Ectodermal cell (in vitro differentiated cells): ENCODE measurements around the gene ENOX1.

Experiments
- H3K27ac ChIP-seq: 2 replicates; pipeline ENCODE4 v1.7.0; 2013; ENCODE audit warnings: mild to moderate bottlenecking, low read depth, low read length; ENCODE audit not compliant: insufficient read depth, poor library complexity, severe bottlenecking
- H3K27me3 ChIP-seq: 2 replicates; pipeline ENCODE4 v1.7.0; 2013; ENCODE audit warnings: mild to moderate bottlenecking, low read length; ENCODE audit not compliant: insufficient read depth, control insufficient read depth, poor library complexity, severe bottlenecking
- H3K36me3 ChIP-seq: one replicate; pipeline ENCODE4 v1.7.0; 2013; ENCODE audit warnings: low read length; ENCODE audit not compliant: control insufficient read depth, insufficient read depth
- H3K4me1 ChIP-seq: one replicate; pipeline ENCODE4 v1.7.0; 2013; ENCODE audit warnings: low read length; ENCODE audit not compliant: control insufficient read depth, insufficient read depth
- H3K4me3 ChIP-seq: 2 replicates; pipeline ENCODE4 v1.7.0; 2013; ENCODE audit warnings: low read depth, low read length, control low read depth; ENCODE audit not compliant: insufficient read depth
- H3K9me3 ChIP-seq: 2 replicates; pipeline ENCODE4 v1.7.0; 2013; ENCODE audit warnings: mild to moderate bottlenecking, low read length, moderate library complexity; ENCODE audit not compliant: control insufficient read depth
- WGBS, 2 experiments: methylation state at CpG; one replicate each; pipeline ENCODE4 v1.1.7; 2013; ENCODE audit warnings: missing lambda C conversion rate in 2 of 2; 5-methylcytosine and 5-hydroxymethylcytosine counted together

ENOX1 gene

GRCh38 chr13:43196086-43196621 is 590.6 kb downstream of the ENOX1 start:
- no peaks in the 10 kb centered on the region for H3K36me3 ChIP-seq
- no peak overlapping the region for H3K27ac ChIP-seq
- H3K4me3 ChIP-seq, result no peak overlapping the region
- no peaks in the 10 kb centered on the region for H3K9me3 ChIP-seq
- 92 to 96% methylated on average over 4 of the region's 4 CpGs for WGBS, 2 experiments
- H3K4me1 ChIP-seq, result no peaks in the 10 kb centered on the region
- H3K27me3 ChIP-seq, result no peaks in the 10 kb centered on the region

- Histone ChIP-seq H3K4me1 (no peaks in the 10 kb centered on the region), H3K9me3 (no peaks in the 10 kb centered on the region), H3K27ac (no peak overlapping the region), H3K27me3 (no peaks in the 10 kb centered on the region), H3K36me3 (no peaks in the 10 kb centered on the region), H3K4me3 (no peak overlapping the region)
- 86 to 89% methylated on average over 4 of the region's 4 CpGs for WGBS, 2 experiments
Measured at GRCh38 chr13:43195551-43195950, 591.2 kb downstream of the ENOX1 start.

- Histone ChIP-seq H3K27me3 (no peaks in the 10 kb centered on the region), H3K27ac (no peak overlapping the region), H3K4me1 (no peaks in the 10 kb centered on the region), H3K9me3 (no peaks in the 10 kb centered on the region), H3K36me3 (no peaks in the 10 kb centered on the region), H3K4me3 (no peak overlapping the region)
- WGBS, 2 experiments, result 91 to 95% methylated on average over 4 of the region's 4 CpGs
Measured at GRCh38 chr13:43195112-43195511, 591.7 kb downstream of the ENOX1 start.

GRCh38 chr13:43193789-43194420 is 592.9 kb downstream of the ENOX1 start:
- no peak overlapping the region for H3K27ac ChIP-seq
- WGBS, 2 experiments, result 95% methylated on average over 14 of the region's 14 CpGs

GRCh38 chr13:43191546-43191945 is 595.2 kb downstream of the ENOX1 start:
- 86 to 95% methylated on average over 1 of the region's 1 CpG for WGBS, 2 experiments
- no peak overlapping the region for H3K4me3 ChIP-seq
- no peaks in the 10 kb centered on the region for H3K4me1 ChIP-seq
- no peaks in the 10 kb centered on the region for H3K27me3 ChIP-seq
- no peaks in the 10 kb centered on the region for H3K9me3 ChIP-seq
- H3K27ac ChIP-seq, result no peak overlapping the region
- H3K36me3 ChIP-seq, result no peaks in the 10 kb centered on the region

More at GRCh38 chr13:43193789-43194420, 592.9 kb downstream of the ENOX1 start:
- Histone ChIP-seq H3K27me3 (no peaks in the 10 kb centered on the region), H3K4me1 (no peaks in the 10 kb centered on the region), H3K9me3 (no peaks in the 10 kb centered on the region), H3K36me3 (no peaks in the 10 kb centered on the region), H3K4me3 (no peak overlapping the region)

GRCh38 chr13:43185226-43185625 is 601.5 kb downstream of the ENOX1 start:
- no peak overlapping the region for H3K4me3 ChIP-seq
- H3K4me1 ChIP-seq, result no peaks in the 10 kb centered on the region
- no peaks in the 10 kb centered on the region for H3K36me3 ChIP-seq
- no peaks in the 10 kb centered on the region for H3K9me3 ChIP-seq
- no peak overlapping the region for H3K27ac ChIP-seq
- WGBS, 2 experiments, result 92 to 93% methylated on average over 2 of the region's 2 CpGs
- H3K27me3 ChIP-seq, result no peaks in the 10 kb centered on the region

GRCh38 chr13:43180837-43181236 is 605.9 kb downstream of the ENOX1 start:
- Histone ChIP-seq H3K4me3 (no peak overlapping the region), H3K9me3 (no peaks in the 10 kb centered on the region), H3K27me3 (no peaks in the 10 kb centered on the region), H3K27ac (no peak overlapping the region), H3K36me3 (no peaks in the 10 kb centered on the region), H3K4me1 (no peaks in the 10 kb centered on the region)
- WGBS, 2 experiments, result 89 to 90% methylated on average over 16 of the region's 16 CpGs

- Histone ChIP-seq H3K27ac (no peak overlapping the region), H3K9me3 (no peaks in the 10 kb centered on the region)
- 92 to 94% methylated on average over 9 of the region's 9 CpGs for WGBS, 2 experiments
Measured at GRCh38 chr13:43180036-43180660, 606.6 kb downstream of the ENOX1 start.

GRCh38 chr13:43171489-43171888 is 615.3 kb downstream of the ENOX1 start:
- no peaks in the 10 kb centered on the region for H3K27me3 ChIP-seq
- no peaks in the 10 kb centered on the region for H3K4me1 ChIP-seq
- no peak overlapping the region for H3K27ac ChIP-seq
- no peaks in the 10 kb centered on the region for H3K9me3 ChIP-seq
- no peaks in the 10 kb centered on the region for H3K36me3 ChIP-seq
- no peak overlapping the region for H3K4me3 ChIP-seq

More at GRCh38 chr13:43180036-43180660, 606.6 kb downstream of the ENOX1 start:
- Histone ChIP-seq H3K36me3 (no peaks in the 10 kb centered on the region), H3K27me3 (no peaks in the 10 kb centered on the region), H3K4me1 (no peaks in the 10 kb centered on the region), H3K4me3 (no peak overlapping the region)

- Histone ChIP-seq H3K27ac (no peak overlapping the region), H3K9me3 (no peaks in the 10 kb centered on the region), H3K27me3 (no peaks in the 10 kb centered on the region), H3K36me3 (no peaks in the 10 kb centered on the region), H3K4me3 (no peak overlapping the region), H3K4me1 (no peaks in the 10 kb centered on the region)
- 4 to 5% methylated on average over 2 of the region's 2 CpGs for WGBS, 2 experiments
Measured at GRCh38 chr13:43170506-43170905, 616.3 kb downstream of the ENOX1 start.
